ENCODE data around the gene RAB40B. TPM values are rescaled to one million over a fixed set of nuclear protein-coding genes. Genes with fewer than 3 reads are reported as not detected.
A peak's percentile ranks its signal among the peaks of the same experiment; 100 is the strongest.

RAB40B gene
- total and polyA plus RNA-seq, 2 of the 13 experiments (the other 11 are each of a cell fraction or from before 2014, with no cell fraction given): 6.2 to 6.5 TPM

GRCh38 chr17:82740906-82741759 is 42.6 kb upstream of the RAB40B start (continued):
- TF ChIP-seq, protein P1, sequence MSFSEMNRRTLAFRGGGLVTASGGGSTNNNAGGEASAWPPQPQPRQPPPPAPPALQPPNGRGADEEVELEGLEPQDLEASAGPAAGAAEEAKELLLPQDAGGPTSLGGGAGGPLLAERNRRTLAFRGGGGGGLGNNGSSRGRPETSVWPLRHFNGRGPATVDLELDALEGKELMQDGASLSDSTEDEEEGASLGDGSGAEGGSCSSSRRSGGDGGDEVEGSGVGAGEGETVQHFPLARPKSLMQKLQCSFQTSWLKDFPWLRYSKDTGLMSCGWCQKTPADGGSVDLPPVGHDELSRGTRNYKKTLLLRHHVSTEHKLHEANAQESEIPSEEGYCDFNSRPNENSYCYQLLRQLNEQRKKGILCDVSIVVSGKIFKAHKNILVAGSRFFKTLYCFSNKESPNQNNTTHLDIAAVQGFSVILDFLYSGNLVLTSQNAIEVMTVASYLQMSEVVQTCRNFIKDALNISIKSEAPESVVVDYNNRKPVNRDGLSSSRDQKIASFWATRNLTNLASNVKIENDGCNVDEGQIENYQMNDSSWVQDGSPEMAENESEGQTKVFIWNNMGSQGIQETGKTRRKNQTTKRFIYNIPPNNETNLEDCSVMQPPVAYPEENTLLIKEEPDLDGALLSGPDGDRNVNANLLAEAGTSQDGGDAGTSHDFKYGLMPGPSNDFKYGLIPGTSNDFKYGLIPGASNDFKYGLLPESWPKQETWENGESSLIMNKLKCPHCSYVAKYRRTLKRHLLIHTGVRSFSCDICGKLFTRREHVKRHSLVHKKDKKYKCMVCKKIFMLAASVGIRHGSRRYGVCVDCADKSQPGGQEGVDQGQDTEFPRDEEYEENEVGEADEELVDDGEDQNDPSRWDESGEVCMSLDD (CRISPR knock-in tag; IDR thresholded peaks at IDR 0.05; ENCODE audit: borderline replicate concordance): no peak; the same call in 1 of the 2 replicates
- TF ChIP-seq, protein P2, sequence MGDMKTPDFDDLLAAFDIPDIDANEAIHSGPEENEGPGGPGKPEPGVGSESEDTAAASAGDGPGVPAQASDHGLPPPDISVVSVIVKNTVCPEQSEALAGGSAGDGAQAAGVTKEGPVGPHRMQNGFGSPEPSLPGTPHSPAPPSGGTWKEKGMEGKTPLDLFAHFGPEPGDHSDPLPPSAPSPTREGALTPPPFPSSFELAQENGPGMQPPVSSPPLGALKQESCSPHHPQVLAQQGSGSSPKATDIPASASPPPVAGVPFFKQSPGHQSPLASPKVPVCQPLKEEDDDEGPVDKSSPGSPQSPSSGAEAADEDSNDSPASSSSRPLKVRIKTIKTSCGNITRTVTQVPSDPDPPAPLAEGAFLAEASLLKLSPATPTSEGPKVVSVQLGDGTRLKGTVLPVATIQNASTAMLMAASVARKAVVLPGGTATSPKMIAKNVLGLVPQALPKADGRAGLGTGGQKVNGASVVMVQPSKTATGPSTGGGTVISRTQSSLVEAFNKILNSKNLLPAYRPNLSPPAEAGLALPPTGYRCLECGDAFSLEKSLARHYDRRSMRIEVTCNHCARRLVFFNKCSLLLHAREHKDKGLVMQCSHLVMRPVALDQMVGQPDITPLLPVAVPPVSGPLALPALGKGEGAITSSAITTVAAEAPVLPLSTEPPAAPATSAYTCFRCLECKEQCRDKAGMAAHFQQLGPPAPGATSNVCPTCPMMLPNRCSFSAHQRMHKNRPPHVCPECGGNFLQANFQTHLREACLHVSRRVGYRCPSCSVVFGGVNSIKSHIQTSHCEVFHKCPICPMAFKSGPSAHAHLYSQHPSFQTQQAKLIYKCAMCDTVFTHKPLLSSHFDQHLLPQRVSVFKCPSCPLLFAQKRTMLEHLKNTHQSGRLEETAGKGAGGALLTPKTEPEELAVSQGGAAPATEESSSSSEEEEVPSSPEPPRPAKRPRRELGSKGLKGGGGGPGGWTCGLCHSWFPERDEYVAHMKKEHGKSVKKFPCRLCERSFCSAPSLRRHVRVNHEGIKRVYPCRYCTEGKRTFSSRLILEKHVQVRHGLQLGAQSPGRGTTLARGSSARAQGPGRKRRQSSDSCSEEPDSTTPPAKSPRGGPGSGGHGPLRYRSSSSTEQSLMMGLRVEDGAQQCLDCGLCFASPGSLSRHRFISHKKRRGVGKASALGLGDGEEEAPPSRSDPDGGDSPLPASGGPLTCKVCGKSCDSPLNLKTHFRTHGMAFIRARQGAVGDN (CRISPR knock-in tag; IDR thresholded peaks at IDR 0.05): peak; percentile 90
- TF ChIP-seq GPN1 (CRISPR knock-in tag; IDR thresholded peaks at IDR 0.05; ENCODE audit: borderline replicate concordance) (no peak), MIER2 (CRISPR knock-in tag; IDR thresholded peaks at IDR 0.05) (peak; percentile 81; the same call in 1 of the 2 replicates), ZBTB4 (CRISPR knock-in tag; IDR thresholded peaks at IDR 0.05; ENCODE audit: borderline replicate concordance) (no peak; the same call in none of the 2 replicates), TSC22D2 (CRISPR knock-in tag; IDR thresholded peaks at IDR 0.05; ENCODE audit: borderline replicate concordance) (peak; percentile 71; the same call in 1 of the 2 replicates), HIC2 (CRISPR knock-in tag; IDR thresholded peaks at IDR 0.05; ENCODE audit: low read depth) (0 out of 2 replicates have a peak, but pooled peaks have one; percentile 45), BHLHE40 (IDR thresholded peaks at IDR 0.05; ENCODE audit: low read length) (peak; percentile 65), ZSCAN30 (CRISPR knock-in tag; IDR thresholded peaks at IDR 0.05) (0 out of 2 replicates have a peak, but pooled peaks have one; percentile 32), ZNF878 (CRISPR knock-in tag; IDR thresholded peaks at IDR 0.05) (0 out of 2 replicates have a peak, but pooled peaks have one; percentile 36)
- TF ChIP-seq, protein P3, sequence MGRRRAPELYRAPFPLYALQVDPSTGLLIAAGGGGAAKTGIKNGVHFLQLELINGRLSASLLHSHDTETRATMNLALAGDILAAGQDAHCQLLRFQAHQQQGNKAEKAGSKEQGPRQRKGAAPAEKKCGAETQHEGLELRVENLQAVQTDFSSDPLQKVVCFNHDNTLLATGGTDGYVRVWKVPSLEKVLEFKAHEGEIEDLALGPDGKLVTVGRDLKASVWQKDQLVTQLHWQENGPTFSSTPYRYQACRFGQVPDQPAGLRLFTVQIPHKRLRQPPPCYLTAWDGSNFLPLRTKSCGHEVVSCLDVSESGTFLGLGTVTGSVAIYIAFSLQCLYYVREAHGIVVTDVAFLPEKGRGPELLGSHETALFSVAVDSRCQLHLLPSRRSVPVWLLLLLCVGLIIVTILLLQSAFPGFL (CRISPR knock-in tag; IDR thresholded peaks at IDR 0.05): no peak
